ENCODE results near the gene ADCY5.

Gene ADCY5

DNA sequence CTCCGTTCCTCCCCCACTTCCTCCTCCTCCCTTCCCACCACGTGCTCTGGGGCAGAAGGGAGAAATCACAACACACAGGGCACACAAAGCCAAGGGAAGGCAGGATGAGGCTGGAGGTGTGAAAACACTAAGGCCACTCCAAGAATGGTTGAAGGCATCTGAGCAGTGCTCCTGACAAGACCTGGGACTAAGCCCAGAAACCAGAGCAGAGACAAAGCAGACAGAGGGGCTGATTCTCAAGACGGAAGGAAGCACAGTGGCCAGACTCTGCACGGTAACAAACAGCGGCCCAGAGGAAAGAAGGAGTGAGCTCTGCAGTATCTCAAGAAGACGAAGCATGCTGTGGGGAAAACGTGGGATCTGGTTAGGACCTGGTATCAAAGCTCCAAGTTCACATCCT, 78.1 kb downstream of the ADCY5 start:
- no peaks in the 10 kb centered on the region for H3K9me3 ChIP-seq (ENCODE audit: control insufficient read depth, insufficient read depth, low read depth, low read length)
- ChIA-PET POLR2A (no interaction called here), CTCF (interaction anchor here (0.8 kb wide), 1 partner anchor 77 kb away, joined by 3 read pairs; no protein-coding TSS in a partner anchor)
- no peak overlapping the region for H3K4me3 ChIP-seq (ENCODE audit: low read depth, low read length)
- no peak overlapping the region for H3K27ac ChIP-seq (ENCODE audit: extremely low read depth, low read depth, low read length)
- no peaks in the 10 kb centered on the region for H3K36me3 ChIP-seq (ENCODE audit: control insufficient read depth in 2 of 2, insufficient read depth in 1 of 2, low read length in 2 of 2)
- TF ChIP-seq KLF8 (tag by site-specific recombination; IDR thresholded peaks at IDR 0.05) (no peak), ZNF24 (tag by site-specific recombination; IDR thresholded peaks at IDR 0.05) (no peak), ZNF426 (tag by site-specific recombination; IDR thresholded peaks at IDR 0.05) (no peak), ZNF791 (tag by site-specific recombination; IDR thresholded peaks at IDR 0.05) (no peak), ZNF169 (tag by site-specific recombination; IDR thresholded peaks at IDR 0.05) (no peak), SALL2 (tag by site-specific recombination; IDR thresholded peaks at IDR 0.05; ENCODE audit: borderline replicate concordance) (no peak), ZNF133 (tag by site-specific recombination; IDR thresholded peaks at IDR 0.05) (no peak), HOXD13 (CRISPR knock-in tag; IDR thresholded peaks at IDR 0.05; ENCODE audit: borderline replicate concordance) (no peak), SCRT2 (tag by site-specific recombination; IDR thresholded peaks at IDR 0.05) (no peak), ZNF266 (tag by site-specific recombination; IDR thresholded peaks at IDR 0.05; ENCODE audit: low read depth) (no peak), ZSCAN30 (tag by site-specific recombination; IDR thresholded peaks at IDR 0.05) (no peak), ZFP41 (tag by site-specific recombination; IDR thresholded peaks at IDR 0.05; ENCODE audit: borderline replicate concordance) (no peak)
- TF ChIP-seq, protein P1, sequence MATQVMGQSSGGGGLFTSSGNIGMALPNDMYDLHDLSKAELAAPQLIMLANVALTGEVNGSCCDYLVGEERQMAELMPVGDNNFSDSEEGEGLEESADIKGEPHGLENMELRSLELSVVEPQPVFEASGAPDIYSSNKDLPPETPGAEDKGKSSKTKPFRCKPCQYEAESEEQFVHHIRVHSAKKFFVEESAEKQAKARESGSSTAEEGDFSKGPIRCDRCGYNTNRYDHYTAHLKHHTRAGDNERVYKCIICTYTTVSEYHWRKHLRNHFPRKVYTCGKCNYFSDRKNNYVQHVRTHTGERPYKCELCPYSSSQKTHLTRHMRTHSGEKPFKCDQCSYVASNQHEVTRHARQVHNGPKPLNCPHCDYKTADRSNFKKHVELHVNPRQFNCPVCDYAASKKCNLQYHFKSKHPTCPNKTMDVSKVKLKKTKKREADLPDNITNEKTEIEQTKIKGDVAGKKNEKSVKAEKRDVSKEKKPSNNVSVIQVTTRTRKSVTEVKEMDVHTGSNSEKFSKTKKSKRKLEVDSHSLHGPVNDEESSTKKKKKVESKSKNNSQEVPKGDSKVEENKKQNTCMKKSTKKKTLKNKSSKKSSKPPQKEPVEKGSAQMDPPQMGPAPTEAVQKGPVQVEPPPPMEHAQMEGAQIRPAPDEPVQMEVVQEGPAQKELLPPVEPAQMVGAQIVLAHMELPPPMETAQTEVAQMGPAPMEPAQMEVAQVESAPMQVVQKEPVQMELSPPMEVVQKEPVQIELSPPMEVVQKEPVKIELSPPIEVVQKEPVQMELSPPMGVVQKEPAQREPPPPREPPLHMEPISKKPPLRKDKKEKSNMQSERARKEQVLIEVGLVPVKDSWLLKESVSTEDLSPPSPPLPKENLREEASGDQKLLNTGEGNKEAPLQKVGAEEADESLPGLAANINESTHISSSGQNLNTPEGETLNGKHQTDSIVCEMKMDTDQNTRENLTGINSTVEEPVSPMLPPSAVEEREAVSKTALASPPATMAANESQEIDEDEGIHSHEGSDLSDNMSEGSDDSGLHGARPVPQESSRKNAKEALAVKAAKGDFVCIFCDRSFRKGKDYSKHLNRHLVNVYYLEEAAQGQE (tag by site-specific recombination; IDR thresholded peaks at IDR 0.05): no peak
- TF ChIP-seq, protein P2, sequence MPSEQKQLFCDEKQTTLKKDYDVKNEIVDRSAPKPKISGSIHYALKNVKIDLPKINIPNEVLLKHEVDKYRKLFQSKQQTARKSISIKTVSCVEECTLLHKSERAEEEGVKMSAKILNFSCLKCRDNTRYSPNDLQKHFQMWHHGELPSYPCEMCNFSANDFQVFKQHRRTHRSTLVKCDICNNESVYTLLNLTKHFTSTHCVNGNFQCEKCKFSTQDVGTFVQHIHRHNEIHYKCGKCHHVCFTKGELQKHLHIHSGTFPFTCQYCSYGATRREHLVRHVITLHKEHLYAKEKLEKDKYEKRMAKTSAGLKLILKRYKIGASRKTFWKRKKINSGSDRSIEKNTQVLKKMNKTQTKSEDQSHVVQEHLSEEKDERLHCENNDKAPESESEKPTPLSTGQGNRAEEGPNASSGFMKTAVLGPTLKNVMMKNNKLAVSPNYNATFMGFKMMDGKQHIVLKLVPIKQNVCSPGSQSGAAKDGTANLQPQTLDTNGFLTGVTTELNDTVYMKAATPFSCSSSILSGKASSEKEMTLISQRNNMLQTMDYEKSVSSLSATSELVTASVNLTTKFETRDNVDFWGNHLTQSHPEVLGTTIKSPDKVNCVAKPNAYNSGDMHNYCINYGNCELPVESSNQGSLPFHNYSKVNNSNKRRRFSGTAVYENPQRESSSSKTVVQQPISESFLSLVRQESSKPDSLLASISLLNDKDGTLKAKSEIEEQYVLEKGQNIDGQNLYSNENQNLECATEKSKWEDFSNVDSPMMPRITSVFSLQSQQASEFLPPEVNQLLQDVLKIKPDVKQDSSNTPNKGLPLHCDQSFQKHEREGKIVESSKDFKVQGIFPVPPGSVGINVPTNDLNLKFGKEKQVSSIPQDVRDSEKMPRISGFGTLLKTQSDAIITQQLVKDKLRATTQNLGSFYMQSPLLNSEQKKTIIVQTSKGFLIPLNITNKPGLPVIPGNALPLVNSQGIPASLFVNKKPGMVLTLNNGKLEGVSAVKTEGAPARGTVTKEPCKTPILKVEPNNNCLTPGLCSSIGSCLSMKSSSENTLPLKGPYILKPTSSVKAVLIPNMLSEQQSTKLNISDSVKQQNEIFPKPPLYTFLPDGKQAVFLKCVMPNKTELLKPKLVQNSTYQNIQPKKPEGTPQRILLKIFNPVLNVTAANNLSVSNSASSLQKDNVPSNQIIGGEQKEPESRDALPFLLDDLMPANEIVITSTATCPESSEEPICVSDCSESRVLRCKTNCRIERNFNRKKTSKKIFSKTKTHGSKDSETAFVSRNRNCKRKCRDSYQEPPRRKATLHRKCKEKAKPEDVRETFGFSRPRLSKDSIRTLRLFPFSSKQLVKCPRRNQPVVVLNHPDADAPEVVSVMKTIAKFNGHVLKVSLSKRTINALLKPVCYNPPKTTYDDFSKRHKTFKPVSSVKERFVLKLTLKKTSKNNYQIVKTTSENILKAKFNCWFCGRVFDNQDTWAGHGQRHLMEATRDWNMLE (tag by site-specific recombination; conservative IDR thresholded peaks at IDR 0.05; ENCODE audit: low read depth): no peak
- TF ChIP-seq, protein P3, sequence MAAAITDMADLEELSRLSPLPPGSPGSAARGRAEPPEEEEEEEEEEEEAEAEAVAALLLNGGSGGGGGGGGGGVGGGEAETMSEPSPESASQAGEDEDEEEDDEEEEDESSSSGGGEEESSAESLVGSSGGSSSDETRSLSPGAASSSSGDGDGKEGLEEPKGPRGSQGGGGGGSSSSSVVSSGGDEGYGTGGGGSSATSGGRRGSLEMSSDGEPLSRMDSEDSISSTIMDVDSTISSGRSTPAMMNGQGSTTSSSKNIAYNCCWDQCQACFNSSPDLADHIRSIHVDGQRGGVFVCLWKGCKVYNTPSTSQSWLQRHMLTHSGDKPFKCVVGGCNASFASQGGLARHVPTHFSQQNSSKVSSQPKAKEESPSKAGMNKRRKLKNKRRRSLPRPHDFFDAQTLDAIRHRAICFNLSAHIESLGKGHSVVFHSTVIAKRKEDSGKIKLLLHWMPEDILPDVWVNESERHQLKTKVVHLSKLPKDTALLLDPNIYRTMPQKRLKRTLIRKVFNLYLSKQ (tag by site-specific recombination; IDR thresholded peaks at IDR 0.05; ENCODE audit: borderline replicate concordance): no peak
- TF ChIP-seq, protein P4, sequence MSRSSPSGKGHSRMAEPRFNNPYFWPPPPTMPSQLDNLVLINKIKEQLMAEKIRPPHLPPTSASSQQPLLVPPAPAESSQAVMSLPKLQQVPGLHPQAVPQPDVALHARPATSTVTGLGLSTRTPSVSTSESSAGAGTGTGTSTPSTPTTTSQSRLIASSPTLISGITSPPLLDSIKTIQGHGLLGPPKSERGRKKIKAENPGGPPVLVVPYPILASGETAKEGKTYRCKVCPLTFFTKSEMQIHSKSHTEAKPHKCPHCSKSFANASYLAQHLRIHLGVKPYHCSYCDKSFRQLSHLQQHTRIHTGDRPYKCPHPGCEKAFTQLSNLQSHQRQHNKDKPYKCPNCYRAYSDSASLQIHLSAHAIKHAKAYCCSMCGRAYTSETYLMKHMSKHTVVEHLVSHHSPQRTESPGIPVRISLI (tag by site-specific recombination; IDR thresholded peaks at IDR 0.05): no peak
- H3K4me1 ChIP-seq (ENCODE audit: control insufficient read depth, insufficient read depth, low read length): no peaks in the 10 kb centered on the region
